B cell (primary cell): ENCODE data around the gene AKAP6. TPM values are rescaled to one million over a fixed set of nuclear protein-coding genes. Genes with fewer than 3 reads are reported as not detected.

ENCODE experiments used
- ATAC-seq: fragments of 200-7000 bp; cut with Tn5 transposase; one replicate; pipeline ENCODE4 v1.10.0; 2021; ENCODE audit warnings: low read depth, mild to moderate bottlenecking, moderate number of reproducible peaks, moderate library complexity
- CTCF ChIA-PET: fragments of 350-600 bp; sonication (Branson Sonifier 250); formaldehyde crosslinking; loops from one replicate; lab custom pipeline; 2021; ENCODE audit warnings: antibody characterized with exemption, inconsistent platforms; lab: Charles Lee
- POLR2A ChIA-PET: fragments of 350-600 bp; sonication (Branson Sonifier 250); formaldehyde crosslinking; loops from one replicate; lab custom pipeline; 2021; ENCODE audit warnings: antibody characterized with exemption; lab: Charles Lee
- DNase-seq: peaks from one replicate; pipeline ENCODE4 v3.0.0; 2013
- H2AFZ ChIP-seq: 2 replicates; pipeline ENCODE4 v1.6.1; 2012; ENCODE audit warnings: mild to moderate bottlenecking, low read depth, low read length; ENCODE audit not compliant: insufficient read depth, poor library complexity, severe bottlenecking
- H3K27ac ChIP-seq, 2 donors: 1 replicate in 1 of 2; 2 replicates in 1 of 2; pipeline ENCODE4 v1.5.1; 2012 to 2013; ENCODE audit warnings: low read length in 2 of 2, mild to moderate bottlenecking in 2 of 2, moderate library complexity in 1 of 2
- H3K27me3 ChIP-seq, 4 experiments: fragments of 200-600 bp in 1 of 4; sonication (generic) in 1 of 4; replicated peaks in 1 of 4; 1 replicate in 2 of 4; 2 replicates in 2 of 4; pipeline versions ENCODE4 v1.6.1 to v1.7.0; 2013 to 2016; ENCODE audit warnings: low read length in 3 of 4, mild to moderate bottlenecking in 2 of 4, mixed read lengths in 1 of 4, moderate library complexity in 1 of 4; ENCODE audit not compliant: insufficient read depth in 4 of 4, control insufficient read depth in 3 of 4; ENCODE audit errors: control extremely low read depth in 1 of 4
- H3K36me3 ChIP-seq, 2 experiments: replicated peaks in 1 of 2; 1 replicate in 1 of 2; 2 replicates in 1 of 2; pipeline versions ENCODE4 v1.6.1 to v1.7.1; 2013; ENCODE audit warnings: low read length in 1 of 2; ENCODE audit not compliant: insufficient read depth in 2 of 2, control insufficient read depth in 1 of 2; ENCODE audit errors: control extremely low read depth in 1 of 2, extremely low read depth in 1 of 2
- H3K4me1 ChIP-seq, 2 donors: fragments of 200-600 bp in 1 of 2; sonication (generic) in 1 of 2; 1 replicate in 1 of 2; 2 replicates in 1 of 2; pipeline versions ENCODE4 v1.5.1 to v1.6.1; 2013 to 2017; ENCODE audit warnings: low read length in 2 of 2; ENCODE audit not compliant: control insufficient read depth in 2 of 2, insufficient read depth in 2 of 2
- H3K4me2 ChIP-seq: replicated peaks from 2 replicates; pipeline ENCODE3; 2012; ENCODE audit warnings: mild to moderate bottlenecking, low read depth, low read length; ENCODE audit not compliant: poor library complexity, severe bottlenecking
- H3K4me3 ChIP-seq, 5 experiments: fragments of 200-600 bp in 1 of 5; sonication (generic) in 1 of 5; 1 replicate in 3 of 5; 2 replicates in 2 of 5; pipeline versions ENCODE4 v1.5.1 to v1.7.0; 2011 to 2016; ENCODE audit warnings: low read length in 4 of 5, mild to moderate bottlenecking in 4 of 5, low read depth in 2 of 5, control low read depth in 1 of 5, moderate library complexity in 1 of 5; ENCODE audit not compliant: insufficient read depth in 1 of 5; ENCODE audit errors: control extremely low read depth in 1 of 5, extremely low read depth in 1 of 5
- H3K79me2 ChIP-seq: fragments of 200-600 bp; sonication (generic); one replicate; pipeline ENCODE4 v1.6.0; 2016; ENCODE audit warnings: low read length; ENCODE audit not compliant: control insufficient read depth, insufficient read depth
- H3K9ac ChIP-seq: fragments of 200-600 bp; sonication (generic); 2 replicates; pipeline ENCODE4 v1.6.1; 2017; ENCODE audit warnings: mild to moderate bottlenecking, low read length, moderate library complexity
- H3K9me3 ChIP-seq, 3 donors: one replicate each; pipeline versions ENCODE4 v1.6.1 to v1.7.1; 2013; ENCODE audit warnings: low read length in 2 of 3; ENCODE audit not compliant: control insufficient read depth in 2 of 3, insufficient read depth in 1 of 3; ENCODE audit errors: control extremely low read depth in 1 of 3
- H4K20me1 ChIP-seq: 2 replicates; pipeline ENCODE4 v1.6.0; 2012; ENCODE audit warnings: mild to moderate bottlenecking, low read length; ENCODE audit not compliant: insufficient read depth, control insufficient read depth, poor library complexity, severe bottlenecking
- H3K27ac Mint-ChIP-seq: one replicate; pipeline ENCODE4 v1.8.0; 2021; ENCODE audit warnings: mixed read lengths
- H3K27me3 Mint-ChIP-seq: one replicate; pipeline ENCODE4 v1.8.0; 2021; ENCODE audit warnings: mixed read lengths
- H3K4me1 Mint-ChIP-seq: one replicate; pipeline ENCODE4 v1.8.0; 2021; ENCODE audit warnings: mixed read lengths
- H3K4me3 Mint-ChIP-seq: one replicate; pipeline ENCODE4 v1.8.0; 2021; ENCODE audit warnings: mixed read lengths
- H3K9me3 Mint-ChIP-seq: one replicate; pipeline ENCODE4 v1.8.0; 2022; ENCODE audit warnings: mixed read lengths; ENCODE audit not compliant: insufficient read depth
- EZH2 ChIP-seq: IDR thresholded peaks from 2 replicates; pipeline ENCODE4 v1.6.1; 2012; ENCODE audit warnings: borderline replicate concordance, low read depth, mild to moderate bottlenecking, moderate library complexity, low read length; ENCODE audit not compliant: insufficient read depth, poor library complexity, severe bottlenecking
- WGBS: methylation state at CpG from one replicate; pipeline ENCODE4 v1.1.5; 2013; ENCODE audit warnings: missing lambda C conversion rate; ENCODE audit not compliant: insufficient coverage; 5-methylcytosine and 5-hydroxymethylcytosine counted together
- intact Hi-C: fragments of 100-400 bp; cut with micrococcal nuclease; formaldehyde crosslinking; loops from one replicate; pipeline ENCODE4 v1.10.0; 2022
- polyA plus RNA-seq: library from polyadenylated mRNA; depleted of rRNA; stranded (reverse); fragments of >200 nt; gene quantifications from 2 replicates; pipeline ENCODE4 v1.2.3, GENCODE V29; 2012
- total RNA-seq, 2 donors: library from RNA; stranded (reverse); fragments of 120-200 nt in 1 of 2; gene quantifications; 1 replicate in 1 of 2; 2 replicates in 1 of 2; pipeline versions ENCODE4 v1.2.3 to v1.2.4, GENCODE V29; 2013 to 2022
- TF ChIP-seq, protein P1 (sequence below): fragments of 200-600 bp; IDR thresholded peaks from one replicate; pipeline ENCODE4 v1.8.0; 2022; ENCODE audit warnings: antibody characterized with exemption, mild to moderate bottlenecking

The AKAP6 gene
- total and polyA plus RNA-seq, 2 donors (not counting 1 experiment from before 2014, with no cell fraction given) = 1.4 to 2.8 TPM

DNA sequence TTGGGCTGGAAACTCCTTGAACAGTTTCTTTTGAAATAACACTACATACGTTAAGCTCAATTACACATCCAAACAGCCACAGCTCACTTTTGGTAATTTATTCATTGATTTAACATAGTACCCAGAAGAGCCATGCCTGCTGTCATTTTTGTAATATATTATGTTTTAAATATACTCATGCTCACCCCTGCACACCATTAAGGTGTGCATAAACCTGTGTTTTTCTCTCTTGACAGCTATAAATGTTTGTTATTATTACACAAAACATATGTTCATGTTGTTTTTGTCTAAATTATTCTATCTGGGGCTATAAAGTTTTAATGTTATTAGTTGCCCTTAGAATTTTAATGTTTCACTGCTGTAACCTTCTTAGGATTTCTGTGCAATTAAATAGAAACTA is 296.1 kb downstream of the AKAP6 start:
- no CpG with 5 or more reads among the region's 1 CpG for whole genome bisulfite sequencing

DNA sequence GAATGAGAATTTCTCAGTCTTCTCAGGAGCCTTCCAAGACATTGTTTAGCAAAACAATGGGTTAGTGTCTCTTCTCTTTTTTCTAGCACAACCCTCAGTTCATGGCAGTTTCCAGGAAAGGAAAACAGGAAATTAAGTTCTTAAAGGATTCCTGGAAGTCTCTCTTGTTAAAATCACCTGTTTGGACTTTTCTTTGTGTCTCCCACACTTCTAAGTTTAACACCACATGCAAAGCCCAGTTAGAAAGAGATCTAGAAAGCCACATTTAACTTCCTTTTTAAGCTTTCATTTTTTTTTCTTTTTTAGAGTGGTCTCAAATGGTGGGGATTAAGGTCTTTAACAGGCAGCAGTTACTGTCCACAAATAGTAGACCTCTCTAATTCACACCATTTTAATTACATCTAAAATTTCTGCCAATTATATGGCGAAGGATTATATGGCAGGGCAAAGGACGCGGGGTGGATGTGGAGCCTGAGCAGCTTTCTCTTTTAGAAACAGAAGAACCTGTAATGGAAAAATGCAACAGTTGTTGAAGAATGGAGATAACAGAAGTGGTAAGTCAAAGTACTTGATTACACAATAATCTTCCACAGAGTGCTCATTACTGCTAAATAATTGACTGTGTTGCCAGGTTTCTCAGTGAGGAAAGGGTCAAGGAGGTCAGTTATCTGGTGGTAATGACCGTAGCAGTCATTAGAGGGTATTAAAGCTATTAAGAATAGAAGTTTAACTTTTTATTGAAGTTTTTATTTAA is 298.6 kb downstream of the AKAP6 start:
- Mint-ChIP-seq H3K4me3 (no peak overlapping the region), H3K4me1 (peaks cover under 1% of the 10 kb centered on the region), H3K9me3 (no peaks in the 10 kb centered on the region), H3K27ac (no peak overlapping the region), H3K27me3 (no peaks in the 10 kb centered on the region)
- H3K27ac ChIP-seq = no peak overlapping the region
- H3K9me3 ChIP-seq = peaks cover 0 to 1% (median 0%) of the 10 kb centered on the region in 3 donors
- intact Hi-C loops = no loop called here
- no peak overlapping the region for H3K9ac ChIP-seq
- WGBS = no CpG with 5 or more reads among the region's 4 CpGs
- ATAC-seq (no peak), DNase-seq (no peak)
- CTCF ChIA-PET = no interaction called here
- H3K27me3 ChIP-seq = no peaks in the 10 kb centered on the region
- H3K79me2 ChIP-seq = no peaks in the 10 kb centered on the region
- no peak overlapping the region for H3K4me3 ChIP-seq
- peaks cover 0 to 1% of the 10 kb centered on the region in 2 donors for H3K4me1 ChIP-seq
- no peak for TF ChIP-seq EZH2
- TF ChIP-seq, protein P1, sequence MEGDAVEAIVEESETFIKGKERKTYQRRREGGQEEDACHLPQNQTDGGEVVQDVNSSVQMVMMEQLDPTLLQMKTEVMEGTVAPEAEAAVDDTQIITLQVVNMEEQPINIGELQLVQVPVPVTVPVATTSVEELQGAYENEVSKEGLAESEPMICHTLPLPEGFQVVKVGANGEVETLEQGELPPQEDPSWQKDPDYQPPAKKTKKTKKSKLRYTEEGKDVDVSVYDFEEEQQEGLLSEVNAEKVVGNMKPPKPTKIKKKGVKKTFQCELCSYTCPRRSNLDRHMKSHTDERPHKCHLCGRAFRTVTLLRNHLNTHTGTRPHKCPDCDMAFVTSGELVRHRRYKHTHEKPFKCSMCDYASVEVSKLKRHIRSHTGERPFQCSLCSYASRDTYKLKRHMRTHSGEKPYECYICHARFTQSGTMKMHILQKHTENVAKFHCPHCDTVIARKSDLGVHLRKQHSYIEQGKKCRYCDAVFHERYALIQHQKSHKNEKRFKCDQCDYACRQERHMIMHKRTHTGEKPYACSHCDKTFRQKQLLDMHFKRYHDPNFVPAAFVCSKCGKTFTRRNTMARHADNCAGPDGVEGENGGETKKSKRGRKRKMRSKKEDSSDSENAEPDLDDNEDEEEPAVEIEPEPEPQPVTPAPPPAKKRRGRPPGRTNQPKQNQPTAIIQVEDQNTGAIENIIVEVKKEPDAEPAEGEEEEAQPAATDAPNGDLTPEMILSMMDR = no peak
- no peak overlapping the region for H3K4me2 ChIP-seq
- POLR2A ChIA-PET = no interaction called here
- no peak overlapping the region for H2AFZ ChIP-seq
- no peaks in the 10 kb centered on the region for H3K36me3 ChIP-seq
- no peaks in the 10 kb centered on the region for H4K20me1 ChIP-seq

More for the DNA sequence above, 296.1 kb downstream of the AKAP6 start:
- Histone ChIP-seq H3K4me2 (no peak overlapping the region), H3K9me3 (peaks cover 0 to 3% (median 0%) of the 10 kb centered on the region in 3 donors), H3K9ac (no peak overlapping the region), H3K4me1 (peaks cover 0 to 5% of the 10 kb centered on the region in 2 donors), H3K79me2 (no peaks in the 10 kb centered on the region), H3K27ac (no peak overlapping the region), H4K20me1 (no peaks in the 10 kb centered on the region), H3K27me3 (no peaks in the 10 kb centered on the region), H2AFZ (no peak overlapping the region), H3K36me3 (no peaks in the 10 kb centered on the region), H3K4me3 (no peak overlapping the region)
- no peaks in the 10 kb centered on the region for H3K9me3 Mint-ChIP-seq
- peaks cover 6% of the 10 kb centered on the region for H3K27me3 Mint-ChIP-seq
- ChIA-PET CTCF (no interaction called here), POLR2A (no interaction called here)
- no peak overlapping the region for H3K4me3 Mint-ChIP-seq
- no peak for DNase-seq
- no peak for ATAC-seq
- TF ChIP-seq EZH2 = no peak
- TF ChIP-seq, protein P1 = no peak
- no peak overlapping the region for H3K27ac Mint-ChIP-seq
- H3K4me1 Mint-ChIP-seq = peaks cover 3% of the 10 kb centered on the region
- intact Hi-C loops = no loop called here
